Neuronal stem cell (in vitro differentiated cells): ENCODE data around the gene HMGN1.

Experiments used
- DNase-seq: peaks from one replicate; pipeline ENCODE4 v3.0.0-alpha.2; 2013; ENCODE audit warnings: low spot score
- H2AFZ ChIP-seq: one replicate; pipeline ENCODE4 v1.6.1; 2013; ENCODE audit warnings: mild to moderate bottlenecking, low read length, inconsistent platforms
- H2AK5ac ChIP-seq: 2 replicates; pipeline ENCODE4 v1.6.1; 2013; ENCODE audit warnings: low read depth, mild to moderate bottlenecking, inconsistent platforms, low read length, moderate library complexity, mixed read lengths
- H2BK120ac ChIP-seq: 2 replicates; pipeline ENCODE4 v1.6.1; 2013; ENCODE audit warnings: low read depth, mild to moderate bottlenecking, inconsistent platforms, low read length, moderate library complexity, mixed read lengths
- H2BK12ac ChIP-seq: one replicate; pipeline ENCODE4 v1.6.1; 2013; ENCODE audit warnings: low read length, inconsistent platforms
- H2BK15ac ChIP-seq: 2 replicates; pipeline ENCODE4 v1.6.1; 2013; ENCODE audit warnings: mild to moderate bottlenecking, low read length, inconsistent platforms, mixed read lengths
- H2BK5ac ChIP-seq: one replicate; pipeline ENCODE4 v1.6.1; 2013; ENCODE audit warnings: inconsistent platforms, mild to moderate bottlenecking, low read length, moderate library complexity
- H3K14ac ChIP-seq: one replicate; pipeline ENCODE4 v1.6.1; 2013; ENCODE audit warnings: low read length, inconsistent platforms
- H3K18ac ChIP-seq: 2 replicates; pipeline ENCODE4 v1.6.1; 2013; ENCODE audit warnings: low read length, inconsistent platforms
- H3K23ac ChIP-seq: 2 replicates; pipeline ENCODE4 v1.6.1; 2013; ENCODE audit warnings: low read depth, mild to moderate bottlenecking, mixed read lengths, low read length, inconsistent platforms; ENCODE audit not compliant: poor library complexity
- H3K27ac ChIP-seq: replicated peaks from 3 replicates; pipeline ENCODE4 v1.5.1; 2013; ENCODE audit warnings: low read length, inconsistent platforms
- H3K27me3 ChIP-seq, 3 experiments: 2 replicates each; pipeline ENCODE4 v1.6.1; 2013; ENCODE audit warnings: low read length in 3 of 3, mild to moderate bottlenecking in 2 of 3, inconsistent platforms in 1 of 3, low read depth in 1 of 3, mixed read lengths in 1 of 3, moderate library complexity in 1 of 3; ENCODE audit not compliant: control insufficient read depth in 3 of 3, insufficient read depth in 3 of 3
- H3K36me3 ChIP-seq, 2 donors: replicated peaks in 1 of 2; 2 replicates each; pipeline ENCODE4 v1.6.1; 2013; ENCODE audit warnings: low read length in 2 of 2; ENCODE audit not compliant: control insufficient read depth in 2 of 2, insufficient read depth in 2 of 2
- H3K4ac ChIP-seq: 2 replicates; pipeline ENCODE4 v1.6.1; 2013; ENCODE audit warnings: inconsistent platforms, mild to moderate bottlenecking, low read length, moderate library complexity
- H3K4me1 ChIP-seq, 2 donors: 1 replicate in 1 of 2; 2 replicates in 1 of 2; pipeline ENCODE4 v1.6.1; 2013; ENCODE audit warnings: low read length in 2 of 2, low read depth in 1 of 2; ENCODE audit not compliant: control insufficient read depth in 2 of 2, insufficient read depth in 1 of 2
- H3K4me2 ChIP-seq: one replicate; pipeline ENCODE4 v1.6.1; 2013; ENCODE audit warnings: mild to moderate bottlenecking, low read length, inconsistent platforms; ENCODE audit not compliant: insufficient read depth, poor library complexity, severe bottlenecking
- H3K4me3 ChIP-seq, 2 donors: 2 replicates each; pipeline ENCODE4 v1.5.1; 2013; ENCODE audit warnings: low read length in 2 of 2, mild to moderate bottlenecking in 2 of 2, inconsistent platforms in 1 of 2, moderate library complexity in 1 of 2
- H3K79me1 ChIP-seq: one replicate; pipeline ENCODE4 v1.6.1; 2013; ENCODE audit warnings: low read depth, mild to moderate bottlenecking, inconsistent platforms, low read length, moderate library complexity
- H3K9ac ChIP-seq: one replicate; pipeline ENCODE4 v1.6.1; 2013; ENCODE audit warnings: mild to moderate bottlenecking, low read depth, low read length, inconsistent platforms; ENCODE audit not compliant: poor library complexity
- H3K9me3 ChIP-seq, 2 donors: replicated peaks in 1 of 2; 2 replicates each; pipeline versions ENCODE3 to v1.6.1; 2013; ENCODE audit warnings: low read length in 2 of 2, mild to moderate bottlenecking in 2 of 2, inconsistent platforms in 1 of 2, low read depth in 1 of 2, mixed read lengths in 1 of 2, moderate library complexity in 1 of 2; ENCODE audit not compliant: control insufficient read depth in 2 of 2, insufficient read depth in 1 of 2
- H4K8ac ChIP-seq: one replicate; pipeline ENCODE4 v1.6.1; 2013; ENCODE audit warnings: low read depth, mild to moderate bottlenecking, inconsistent platforms, low read length, moderate library complexity
- H4K91ac ChIP-seq: one replicate; pipeline ENCODE4 v1.6.1; 2013; ENCODE audit warnings: low read length, low read depth, mild to moderate bottlenecking, inconsistent platforms; ENCODE audit not compliant: poor library complexity
- WGBS, 2 donors: extraction: QIAGEN DNeasy Blood & Tissue Kit; methylation state at CpG; one replicate each; pipeline ENCODE4 v1.1.7; 2013; ENCODE audit warnings: missing lambda C conversion rate in 2 of 2, mixed read lengths in 1 of 2; ENCODE audit not compliant: insufficient read length in 2 of 2, insufficient replicate concordance in 1 of 2; ENCODE audit errors: extremely low coverage in 2 of 2; 5-methylcytosine and 5-hydroxymethylcytosine counted together

HMGN1 gene

DNA sequence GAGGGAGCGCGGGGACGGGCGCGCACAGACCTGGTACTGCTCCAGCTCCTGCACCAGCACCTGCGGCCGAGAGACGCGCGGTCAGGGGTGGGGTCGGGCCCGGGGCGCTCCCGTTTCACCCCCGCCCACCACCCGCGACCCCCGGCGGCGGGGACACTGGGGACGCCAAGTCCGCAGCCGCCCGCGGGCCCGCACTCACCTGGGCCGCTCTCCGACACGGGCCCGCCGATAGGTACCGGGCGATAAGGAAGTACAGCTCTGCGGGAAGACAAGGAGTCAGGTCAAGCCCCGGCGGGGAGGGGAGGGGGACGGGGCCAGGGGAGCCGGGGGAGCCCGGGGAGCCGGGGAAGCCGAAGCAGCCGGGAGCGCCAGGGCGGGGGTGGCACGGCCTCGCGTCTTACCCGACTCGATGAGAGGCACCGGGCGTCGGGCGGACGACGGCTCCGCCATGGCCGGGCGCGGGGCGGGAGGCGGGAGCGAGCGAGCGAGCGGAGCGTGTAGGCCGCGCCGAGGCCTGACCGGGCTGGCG lies 35.8 kb downstream of the HMGN1 start:
- Histone ChIP-seq H2AK5ac (peak overlapping the region; percentile 35), H3K4me2 (peak overlapping the region; percentile 43), H3K27me3 (no peaks in the 10 kb centered on the region), H3K9ac (peak overlapping the region; percentile 98), H3K9me3 (peaks cover 0 to 2% of the 10 kb centered on the region in 2 donors), H3K4me3 (peak overlapping the region; percentile 63 to 96), H4K91ac (no peak overlapping the region), H2AFZ (peak overlapping the region; percentile 99), H2BK12ac (no peak overlapping the region), H3K14ac (no peak overlapping the region), H2BK5ac (peak overlapping the region; percentile 97), H3K4me1 (peaks cover 4 to 9% of the 10 kb centered on the region in 2 donors), H3K4ac (no peak overlapping the region), H4K8ac (no peak overlapping the region), H3K79me1 (peaks cover 8% of the 10 kb centered on the region), H3K23ac (peak overlapping the region; percentile 94), H3K27ac (peak overlapping the region; percentile 98), H2BK15ac (no peak overlapping the region), H3K36me3 (peaks cover 2 to 39% of the 10 kb centered on the region in 2 donors), H3K18ac (peak overlapping the region; percentile 99), H2BK120ac (peak overlapping the region; percentile 11)
- peak; percentile 26 for DNase-seq
- WGBS, 2 donors, result no CpG with 5 or more reads among the region's 71 CpGs

DNA sequence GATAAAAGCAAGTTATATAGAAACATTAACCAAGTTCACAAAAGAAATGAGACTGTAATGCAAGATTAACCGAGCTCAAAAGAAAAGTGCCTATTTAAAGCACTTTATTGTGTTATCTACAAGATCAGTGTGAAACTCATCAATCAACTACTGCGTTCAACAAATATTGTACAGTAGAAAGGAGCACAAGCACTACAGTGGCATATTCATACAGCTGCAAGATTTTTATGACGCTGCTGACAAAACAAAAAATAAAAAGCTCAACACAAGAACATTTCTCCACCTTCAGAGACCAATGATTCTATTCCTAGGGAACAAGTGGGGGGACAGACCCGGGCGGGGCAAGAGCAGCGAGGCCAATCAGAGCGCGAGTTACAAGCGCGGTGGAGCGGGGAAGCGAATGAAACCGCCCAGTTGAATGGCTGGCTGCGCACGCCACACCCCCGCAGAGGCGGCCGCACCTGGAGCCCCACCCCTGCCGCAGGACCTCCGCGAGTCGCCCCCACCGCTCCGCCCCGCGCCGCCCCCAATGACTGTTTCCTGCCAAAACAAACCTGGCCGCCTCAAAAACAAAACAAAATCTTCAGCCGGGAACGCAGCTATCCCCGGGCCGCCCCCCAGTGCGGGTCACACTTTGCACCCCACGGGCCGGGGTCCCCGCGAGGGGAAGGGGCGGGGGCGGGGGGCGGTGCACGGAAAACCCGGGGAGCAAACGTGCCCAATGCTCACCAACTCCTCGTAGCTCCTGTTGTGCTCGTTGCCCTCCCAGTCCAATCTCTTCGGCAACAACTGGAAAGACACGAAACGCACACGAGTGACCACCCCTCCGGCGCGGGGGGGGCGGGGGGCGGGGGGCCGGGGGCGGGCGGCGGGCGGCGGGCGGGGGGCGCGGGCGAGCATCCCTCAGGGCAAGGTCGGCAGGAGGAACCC lies 36.5 kb downstream of the HMGN1 start:
- peaks cover 8% of the 10 kb centered on the region for H3K79me1 ChIP-seq

GRCh38 chr21:39311164-39311563 lies 37.7 kb downstream of the HMGN1 start:
- Histone ChIP-seq H2BK15ac (no peak overlapping the region), H3K23ac (no peak overlapping the region), H4K8ac (no peak overlapping the region), H2BK120ac (no peak overlapping the region), H3K79me1 (peaks cover 8% of the 10 kb centered on the region), H3K18ac (no peak overlapping the region), H3K4me3 (no peak overlapping the region), H3K9ac (no peak overlapping the region), H2BK5ac (no peak overlapping the region), H3K27me3 (no peaks in the 10 kb centered on the region), H2AK5ac (no peak overlapping the region), H2AFZ (no peak overlapping the region), H3K4me2 (no peak overlapping the region), H2BK12ac (no peak overlapping the region), H3K36me3 (peaks cover 4 to 57% of the 10 kb centered on the region in 2 donors), H4K91ac (no peak overlapping the region), H3K27ac (no peak overlapping the region), H3K14ac (no peak overlapping the region), H3K4me1 (peaks cover 4 to 9% of the 10 kb centered on the region in 2 donors), H3K4ac (no peak overlapping the region), H3K9me3 (peaks cover 0 to 2% of the 10 kb centered on the region in 2 donors)
- WGBS, 2 donors, result no CpG with 5 or more reads among the region's 7 CpGs
- DNase-seq, result no peak

More for the DNA sequence above, 36.5 kb downstream of the HMGN1 start:
- no CpG with 5 or more reads among the region's 65 CpGs for WGBS, 2 donors
- Histone ChIP-seq H3K36me3 (peaks cover 4 to 47% of the 10 kb centered on the region in 2 donors), H4K8ac (no peak overlapping the region), H2BK15ac (no peak overlapping the region), H2BK5ac (no peak overlapping the region), H2AFZ (peak overlapping the region; percentile 99), H3K27me3 (no peaks in the 10 kb centered on the region), H3K23ac (peak overlapping the region; percentile 90), H3K4ac (no peak overlapping the region), H2AK5ac (no peak overlapping the region), H4K91ac (no peak overlapping the region), H3K14ac (no peak overlapping the region), H3K4me3 (peak overlapping the region; percentile 63 to 96), H3K9me3 (peaks cover 0 to 2% of the 10 kb centered on the region in 2 donors), H2BK120ac (no peak overlapping the region), H3K4me2 (peak overlapping the region; percentile 43), H2BK12ac (no peak overlapping the region), H3K9ac (peak overlapping the region; percentile 98), H3K18ac (peak overlapping the region; percentile 81), H3K4me1 (peaks cover 4 to 9% of the 10 kb centered on the region in 2 donors), H3K27ac (peak overlapping the region; percentile 98)
- DNase-seq, result peak; percentile 85

DNA sequence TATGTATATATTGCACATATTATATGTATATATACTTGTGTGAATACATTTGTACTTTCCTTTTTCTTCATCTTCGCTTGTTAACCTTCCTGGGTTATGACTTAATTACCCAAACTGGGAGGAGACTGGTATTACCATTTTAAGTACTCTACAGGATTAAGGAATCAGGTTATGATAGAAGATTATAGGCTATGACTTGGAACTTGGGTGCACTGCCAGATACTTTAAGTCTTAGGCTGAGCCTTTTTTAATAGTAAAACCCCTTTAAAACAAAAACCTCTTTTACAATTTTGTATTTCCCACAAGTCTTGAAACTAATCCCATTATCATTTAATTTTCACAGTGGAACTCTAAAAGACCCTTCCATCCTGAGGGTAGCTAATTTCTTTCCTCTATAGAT lies 41.4 kb downstream of the HMGN1 start:
- no peak overlapping the region for H3K27ac ChIP-seq
- H3K4ac ChIP-seq, result no peak overlapping the region
- H3K36me3 ChIP-seq, result peaks cover 8 to 84% of the 10 kb centered on the region in 2 donors
- no peak overlapping the region for H2BK5ac ChIP-seq
- DNase-seq, result no peak
- peaks cover 0 to 2% of the 10 kb centered on the region in 2 donors for H3K9me3 ChIP-seq
- WGBS, 2 donors, result no CpG with 5 or more reads among the region's 1 CpG
- no peak overlapping the region for H3K23ac ChIP-seq
- no peaks in the 10 kb centered on the region for H3K27me3 ChIP-seq
- H2BK15ac ChIP-seq, result no peak overlapping the region
- no peak overlapping the region for H3K9ac ChIP-seq
- no peak overlapping the region for H2AFZ ChIP-seq
- no peak overlapping the region for H3K4me3 ChIP-seq
- H3K18ac ChIP-seq, result no peak overlapping the region
- no peak overlapping the region for H2BK12ac ChIP-seq
- H3K79me1 ChIP-seq, result peaks cover 8% of the 10 kb centered on the region
- H2AK5ac ChIP-seq, result no peak overlapping the region
- H3K14ac ChIP-seq, result no peak overlapping the region
- H3K4me2 ChIP-seq, result no peak overlapping the region
- H4K91ac ChIP-seq, result no peak overlapping the region
- H3K4me1 ChIP-seq, result peaks cover 2 to 4% of the 10 kb centered on the region in 2 donors
- H2BK120ac ChIP-seq, result no peak overlapping the region
- no peak overlapping the region for H4K8ac ChIP-seq
